ENCODE data around the gene POM121L12.

POM121L12 gene

DNA sequence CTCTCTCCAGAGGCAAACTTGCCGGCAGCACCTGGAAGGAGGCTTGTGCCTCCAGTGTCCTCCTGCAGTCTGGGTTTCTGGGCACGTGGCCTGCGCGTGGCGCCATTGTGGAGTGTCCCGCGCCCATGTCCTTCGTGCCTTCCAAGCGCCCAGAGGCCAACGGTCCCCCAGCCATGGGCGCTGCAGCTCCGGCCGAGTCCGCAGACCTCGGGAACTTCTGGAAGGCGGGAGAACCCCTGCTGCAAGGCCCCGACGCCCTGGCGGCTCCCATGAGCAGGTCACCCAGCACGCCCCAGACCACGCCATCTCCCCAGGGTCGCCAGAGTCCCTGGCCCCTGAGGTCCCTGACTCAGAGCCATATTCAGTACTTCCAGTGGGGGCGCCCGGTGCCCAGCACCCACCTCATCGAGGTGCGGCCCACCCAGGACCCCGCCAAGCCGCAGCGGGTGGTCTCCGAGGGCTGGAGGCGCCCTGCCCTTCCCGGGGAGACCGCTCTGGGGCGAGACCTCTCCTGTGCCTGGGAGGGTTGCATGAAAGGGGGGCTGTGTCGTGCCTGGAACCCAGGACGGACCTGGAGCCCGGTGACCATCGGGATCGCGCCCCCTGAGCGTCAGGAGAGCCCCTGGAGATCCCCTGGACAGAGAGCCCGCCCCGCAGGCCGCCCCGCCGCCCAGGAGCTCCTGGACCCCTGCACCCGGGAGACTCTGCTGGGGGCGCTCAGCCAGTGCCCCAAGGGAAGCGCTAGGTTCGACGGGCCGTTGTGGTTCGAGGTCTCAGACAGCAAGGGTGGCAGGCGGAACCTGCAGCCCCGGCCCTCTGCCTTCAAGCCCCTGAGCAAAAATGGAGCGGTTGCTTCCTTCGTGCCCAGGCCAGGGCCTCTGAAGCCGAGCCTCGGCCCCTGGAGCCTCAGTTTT is at the start of gene POM121L12:
POM121L12 (plus strand) TSS at position 135 of the 914 bp plus-strand sequence; CDS start at position 174, 39 bp downstream.
- no peak for DNase-seq

DNA sequence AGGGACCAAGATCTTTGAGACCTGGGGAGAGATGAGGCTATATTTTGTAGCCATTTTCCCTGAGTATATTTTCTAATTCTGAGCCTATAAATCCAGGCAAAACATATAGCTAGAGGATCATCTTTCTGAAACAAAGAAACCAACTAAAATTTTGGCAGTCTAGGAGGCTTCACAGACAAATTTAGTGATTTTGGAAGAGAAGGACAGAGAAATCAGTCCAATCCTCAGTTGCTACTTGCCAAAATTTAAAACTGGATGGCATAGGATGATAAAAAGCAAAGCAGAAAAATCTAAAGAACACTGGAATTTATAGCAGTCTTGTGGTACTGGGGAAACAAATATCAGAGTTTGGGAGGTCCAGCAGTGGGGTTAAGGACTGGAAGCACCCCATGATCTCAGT is 43.4 kb upstream of the POM121L12 start:
- no peak for DNase-seq

GRCh38 chr7:52992479-52993162 is 42.8 kb upstream of the POM121L12 start:
- no peak for DNase-seq

DNA sequence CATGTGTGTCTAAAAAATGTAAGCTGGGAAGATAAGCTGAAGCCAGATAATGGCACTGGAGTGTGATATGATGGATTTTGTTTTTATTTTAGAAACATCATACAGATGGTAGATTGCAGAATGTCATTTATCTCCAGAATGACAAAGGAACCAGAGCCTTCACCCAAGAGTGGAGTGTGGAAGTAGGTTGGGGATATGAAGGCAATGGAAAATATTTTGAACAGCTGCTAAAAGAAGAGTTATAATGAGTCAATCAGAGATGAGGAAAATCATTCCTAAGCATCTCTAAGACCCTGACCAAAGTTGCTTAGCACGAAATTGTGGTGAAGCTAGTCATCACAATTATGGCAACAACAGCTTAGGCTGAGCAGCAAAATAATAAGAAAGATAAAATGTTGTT is 39.8 kb upstream of the POM121L12 start:
- no peak for DNase-seq

DNA sequence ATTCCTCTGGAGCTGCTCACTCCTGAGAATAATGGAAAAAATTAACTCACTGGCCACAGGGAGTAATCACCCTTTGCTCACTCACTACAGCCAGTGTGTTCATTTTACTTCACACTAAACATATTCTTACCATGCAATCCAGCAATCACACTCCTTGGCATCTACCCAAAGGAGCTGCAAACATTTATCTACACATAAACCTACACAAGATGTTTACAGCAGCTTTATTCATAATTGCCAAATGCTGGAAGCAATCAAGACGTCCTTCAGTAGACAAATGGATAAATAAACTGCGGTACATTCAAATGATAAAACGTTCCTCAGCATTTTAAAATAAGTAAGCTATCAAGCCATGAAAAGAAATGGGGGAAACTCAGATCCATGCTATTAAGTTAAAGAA is 34.2 kb upstream of the POM121L12 start:
- no peak for DNase-seq

- no peak for DNase-seq
These were observed 33.0 kb upstream of the POM121L12 start for GRCh38 chr7:53002389-53002788.

DNA sequence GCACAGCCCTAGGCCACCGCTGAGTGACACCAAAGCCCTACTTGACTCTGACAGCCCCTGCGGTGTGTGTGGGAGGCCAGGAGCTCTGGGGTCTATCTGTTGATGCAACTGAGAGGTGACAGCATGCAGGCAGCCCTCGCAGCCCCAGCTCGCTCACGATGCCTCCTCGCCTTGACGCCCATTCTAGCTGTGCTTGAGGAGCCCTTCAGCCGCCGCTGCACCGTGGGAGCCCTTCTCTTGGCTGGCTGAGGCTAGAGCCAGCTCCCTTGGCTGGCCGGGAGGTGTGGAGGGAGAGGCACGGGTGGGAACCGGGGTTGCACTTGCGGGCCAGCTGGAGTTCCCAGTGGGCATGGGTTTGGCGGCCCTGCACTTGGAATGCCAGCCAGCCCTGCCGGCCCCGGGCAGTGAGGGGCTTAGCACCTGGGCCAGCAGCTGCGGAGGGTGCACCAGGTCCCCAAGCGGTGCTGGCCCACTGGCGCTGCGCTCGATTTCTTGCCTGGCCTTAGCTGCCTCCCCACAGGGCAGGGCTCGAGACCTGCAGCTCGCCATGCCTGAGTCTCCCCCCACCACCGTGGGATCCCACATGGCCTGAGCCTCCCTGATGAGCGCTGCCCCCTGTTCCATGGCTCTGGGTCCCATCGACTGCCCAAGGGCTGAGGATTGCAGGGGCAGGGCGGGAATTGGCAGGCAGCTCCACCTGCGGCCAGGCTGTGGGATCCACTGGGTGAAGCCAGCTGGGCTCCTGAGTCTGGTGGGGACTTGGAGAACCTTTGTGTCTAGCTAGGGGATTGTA is 31.6 kb upstream of the POM121L12 start:
- no peak for DNase-seq

DNA sequence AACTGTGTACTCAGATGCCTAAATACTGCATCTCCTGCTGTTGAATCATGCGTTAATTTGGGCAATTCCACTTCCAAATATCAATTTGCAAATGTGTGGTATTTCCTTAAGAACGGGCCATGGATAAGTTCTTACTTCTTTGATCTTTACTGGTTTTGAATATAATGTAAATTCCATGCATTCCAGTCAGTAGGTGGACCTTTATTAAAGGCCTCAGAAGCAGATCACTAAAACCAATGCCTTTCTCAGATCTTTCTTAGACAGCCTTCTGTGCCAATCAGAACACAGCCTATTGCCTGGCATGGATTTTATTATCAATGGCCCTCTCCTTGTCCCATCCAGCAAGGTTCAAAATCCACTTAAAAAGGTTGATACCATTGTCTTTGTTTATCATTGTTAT is 21.5 kb upstream of the POM121L12 start:
- no peak for DNase-seq

DNA sequence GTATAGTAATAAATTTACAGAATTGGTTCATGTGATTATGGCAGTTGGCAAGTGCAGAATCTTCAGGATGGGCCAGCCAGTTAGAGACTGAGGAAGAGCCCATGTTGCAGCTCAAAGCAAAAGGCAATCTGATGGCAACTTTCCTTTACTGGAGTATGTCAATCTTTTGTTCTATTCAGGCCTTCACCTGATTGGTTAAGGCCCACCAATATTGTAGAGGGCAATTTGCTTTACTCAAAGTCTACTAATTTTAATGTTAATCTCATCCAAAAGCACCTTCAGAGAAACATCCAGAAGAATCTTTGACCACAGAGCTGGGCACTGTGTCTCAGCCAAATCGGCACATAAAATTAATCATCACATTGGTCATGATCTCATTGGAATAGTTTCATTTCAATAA is 20.0 kb upstream of the POM121L12 start:
- no peak for DNase-seq

DNA sequence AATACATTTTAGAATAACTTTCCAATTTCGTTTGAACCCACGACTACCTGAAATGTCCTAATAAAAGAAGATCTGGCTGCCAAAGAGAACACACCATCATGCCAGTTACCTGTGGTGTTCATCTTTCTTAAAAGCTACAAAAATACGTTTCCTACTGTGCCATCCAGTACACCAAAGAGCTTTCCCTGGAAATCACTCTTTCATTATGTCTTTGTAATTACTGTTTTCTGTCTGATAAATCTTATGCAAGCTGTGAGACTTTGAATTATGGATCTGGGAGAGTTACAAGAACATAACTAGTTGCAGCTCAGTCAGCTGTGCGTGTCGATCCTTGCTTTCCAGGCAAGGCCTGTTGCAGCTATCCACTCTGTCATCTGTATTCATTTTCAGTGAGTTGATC is 12.5 kb upstream of the POM121L12 start:
- no peak for DNase-seq

- no peak for DNase-seq
These were observed 13.2 kb downstream of the POM121L12 start for GRCh38 chr7:53048638-53049037.

GRCh38 chr7:53050433-53050832 is 15.0 kb downstream of the POM121L12 start:
- DNase-seq, result no peak

DNA sequence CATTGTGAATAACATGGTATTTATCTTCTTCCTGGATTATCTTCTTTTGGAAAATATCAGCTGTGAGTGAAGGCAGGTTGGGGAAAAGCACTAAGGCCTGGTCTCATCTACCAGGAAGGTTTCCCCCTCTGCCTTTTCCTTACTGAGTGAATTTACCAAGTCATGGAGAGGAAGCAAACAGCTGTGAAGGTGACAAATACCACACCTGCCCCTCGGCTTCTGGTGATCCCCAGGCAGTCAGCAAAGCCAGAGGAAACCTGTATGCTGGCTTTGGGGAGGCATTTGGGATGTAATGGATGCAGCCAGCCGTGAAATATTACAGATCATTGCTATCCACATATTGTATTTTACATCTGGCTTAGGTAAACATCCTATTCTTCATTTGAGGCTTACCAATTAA is 24.2 kb downstream of the POM121L12 start:
- no peak for DNase-seq

DNA sequence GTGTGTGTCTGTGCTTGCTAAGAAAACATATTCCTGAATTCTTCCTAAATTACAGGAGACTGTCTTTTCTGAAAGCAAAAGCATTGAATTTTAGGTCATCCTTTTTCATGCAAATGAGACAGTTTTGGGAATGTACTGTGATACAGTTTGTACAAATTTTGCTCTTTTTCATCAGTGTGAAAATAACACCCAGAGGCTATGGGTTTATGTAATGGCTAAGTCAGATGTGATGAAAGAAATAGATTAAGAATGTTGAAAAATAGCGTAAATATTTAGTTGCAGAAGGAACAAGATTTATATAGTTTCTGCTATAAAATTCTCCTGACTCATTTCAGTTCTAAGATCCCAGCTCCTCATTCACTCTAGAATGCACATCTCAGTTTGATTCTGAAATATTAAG is 24.6 kb downstream of the POM121L12 start:
- no peak for DNase-seq

DNA sequence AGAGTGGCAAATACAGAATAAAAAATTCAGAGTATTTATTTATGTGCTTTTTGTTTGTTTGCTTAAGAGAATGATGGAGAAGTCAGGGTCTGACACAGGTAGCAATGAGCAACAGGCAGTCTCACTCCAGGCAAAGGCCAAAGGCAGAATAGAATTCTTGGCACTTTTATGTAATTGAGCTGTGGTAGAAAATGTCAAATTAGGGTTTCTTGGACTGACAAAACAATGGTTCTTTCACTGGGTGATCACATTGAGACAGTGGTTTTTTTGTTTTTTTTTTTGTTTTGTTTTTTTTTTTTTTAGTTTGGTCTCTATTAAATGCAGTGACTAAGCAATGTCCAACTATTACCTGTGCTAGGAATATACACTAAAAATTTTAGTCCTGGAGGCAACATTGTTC is 27.4 kb downstream of the POM121L12 start:
- no peak for DNase-seq

DNA sequence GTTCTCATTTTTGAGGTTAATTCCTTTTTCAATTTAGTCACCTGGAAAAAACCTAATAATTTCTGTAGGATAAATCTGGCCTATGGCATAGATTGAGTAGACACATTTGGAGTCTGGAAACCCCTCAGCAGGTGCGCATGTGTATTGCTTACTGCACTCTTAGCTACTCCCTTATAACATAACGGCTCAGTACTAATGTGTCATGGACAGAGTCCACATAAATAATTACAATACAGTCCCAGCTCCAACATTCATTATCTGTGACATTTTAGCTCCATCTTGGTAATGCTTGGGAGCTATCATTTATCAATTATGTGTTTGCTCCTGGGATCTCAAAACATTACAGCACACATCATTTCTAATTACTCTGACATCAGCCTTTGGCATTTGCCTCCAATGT is 33.2 kb downstream of the POM121L12 start:
- no peak for DNase-seq

- no peak for DNase-seq
These were observed 35.5 kb downstream of the POM121L12 start for GRCh38 chr7:53070883-53071282.

Measured in NCI-H510A treated with DMSO at 0.1 percent for 48 hours (cell line).